ENCODE measurements around the gene ANKRD17.

DNA sequence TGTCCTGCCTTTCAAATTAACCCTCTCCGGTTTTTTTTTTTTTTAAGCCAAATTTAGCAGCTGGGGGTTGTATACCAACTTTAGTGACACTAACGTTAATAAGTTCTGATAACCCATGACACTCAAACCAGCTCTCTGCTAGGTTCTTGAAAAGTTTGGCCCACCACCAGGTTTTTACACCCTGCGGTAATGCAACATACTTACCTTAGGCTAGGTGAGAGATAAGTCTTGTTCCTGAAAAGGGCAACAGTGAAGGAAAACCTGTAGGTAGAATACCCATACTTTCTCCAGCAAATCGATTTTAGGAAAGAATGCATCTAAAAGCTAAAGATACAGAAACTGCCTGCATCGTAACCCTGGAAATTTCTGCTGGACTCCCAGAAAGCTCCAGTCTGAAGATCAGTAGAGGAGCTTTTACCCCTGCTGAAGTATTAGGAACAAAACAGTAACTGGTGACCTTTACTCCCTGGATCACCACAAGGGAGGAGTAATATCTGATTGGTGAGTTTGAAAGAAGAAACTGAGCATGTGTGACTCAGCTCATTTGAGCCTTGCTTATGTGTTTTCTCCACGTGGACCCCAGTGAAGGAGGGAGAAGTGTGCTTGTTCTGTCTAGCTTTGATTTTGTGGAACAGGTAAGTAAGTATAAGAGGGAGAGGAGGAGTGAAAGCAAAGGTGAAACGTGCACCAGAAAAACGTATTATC, 154.6 kb downstream of the ANKRD17 start:
- TF ChIP-seq, protein P1, sequence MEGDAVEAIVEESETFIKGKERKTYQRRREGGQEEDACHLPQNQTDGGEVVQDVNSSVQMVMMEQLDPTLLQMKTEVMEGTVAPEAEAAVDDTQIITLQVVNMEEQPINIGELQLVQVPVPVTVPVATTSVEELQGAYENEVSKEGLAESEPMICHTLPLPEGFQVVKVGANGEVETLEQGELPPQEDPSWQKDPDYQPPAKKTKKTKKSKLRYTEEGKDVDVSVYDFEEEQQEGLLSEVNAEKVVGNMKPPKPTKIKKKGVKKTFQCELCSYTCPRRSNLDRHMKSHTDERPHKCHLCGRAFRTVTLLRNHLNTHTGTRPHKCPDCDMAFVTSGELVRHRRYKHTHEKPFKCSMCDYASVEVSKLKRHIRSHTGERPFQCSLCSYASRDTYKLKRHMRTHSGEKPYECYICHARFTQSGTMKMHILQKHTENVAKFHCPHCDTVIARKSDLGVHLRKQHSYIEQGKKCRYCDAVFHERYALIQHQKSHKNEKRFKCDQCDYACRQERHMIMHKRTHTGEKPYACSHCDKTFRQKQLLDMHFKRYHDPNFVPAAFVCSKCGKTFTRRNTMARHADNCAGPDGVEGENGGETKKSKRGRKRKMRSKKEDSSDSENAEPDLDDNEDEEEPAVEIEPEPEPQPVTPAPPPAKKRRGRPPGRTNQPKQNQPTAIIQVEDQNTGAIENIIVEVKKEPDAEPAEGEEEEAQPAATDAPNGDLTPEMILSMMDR (IDR thresholded peaks at IDR 0.05) = no peak
- no peak for TF ChIP-seq EZH2 (IDR thresholded peaks at IDR 0.05)
- TF ChIP-seq EZH2phosphoT487 (IDR thresholded peaks at IDR 0.05) = no peak

All from neural progenitor cell (in vitro differentiated cells).